Mesodermal cell (in vitro differentiated cells): ENCODE results near the gene CRYGN.
A peak's percentile ranks its signal among the peaks of the same experiment; 100 is the strongest.

Source experiments
- H3K27ac ChIP-seq: 2 replicates; pipeline ENCODE4 v1.7.0; 2013; ENCODE audit warnings: mild to moderate bottlenecking, low read depth, low read length, moderate library complexity; ENCODE audit not compliant: severe bottlenecking
- H3K36me3 ChIP-seq: 2 replicates; pipeline ENCODE4 v1.7.1; 2013; ENCODE audit warnings: mild to moderate bottlenecking, low read length, moderate library complexity; ENCODE audit not compliant: control insufficient read depth, insufficient read depth
- H3K4me1 ChIP-seq: one replicate; pipeline ENCODE4 v1.7.1; 2013; ENCODE audit warnings: mild to moderate bottlenecking, low read length; ENCODE audit not compliant: insufficient read depth, control insufficient read depth, poor library complexity, severe bottlenecking
- H3K4me3 ChIP-seq: 2 replicates; pipeline ENCODE4 v1.7.0; 2013; ENCODE audit warnings: low read length, control low read depth, mild to moderate bottlenecking; ENCODE audit not compliant: insufficient read depth, poor library complexity, severe bottlenecking; ENCODE audit errors: extremely low read depth
- H3K9me3 ChIP-seq: 2 replicates; pipeline ENCODE4 v1.7.1; 2013; ENCODE audit warnings: mild to moderate bottlenecking, low read length, moderate library complexity; ENCODE audit not compliant: control insufficient read depth
- WGBS, 2 experiments: methylation state at CpG; one replicate each; pipeline ENCODE4 v1.1.5; 2013; ENCODE audit warnings: missing lambda C conversion rate in 2 of 2; ENCODE audit not compliant: insufficient coverage in 2 of 2; 5-methylcytosine and 5-hydroxymethylcytosine counted together

CRYGN gene

DNA sequence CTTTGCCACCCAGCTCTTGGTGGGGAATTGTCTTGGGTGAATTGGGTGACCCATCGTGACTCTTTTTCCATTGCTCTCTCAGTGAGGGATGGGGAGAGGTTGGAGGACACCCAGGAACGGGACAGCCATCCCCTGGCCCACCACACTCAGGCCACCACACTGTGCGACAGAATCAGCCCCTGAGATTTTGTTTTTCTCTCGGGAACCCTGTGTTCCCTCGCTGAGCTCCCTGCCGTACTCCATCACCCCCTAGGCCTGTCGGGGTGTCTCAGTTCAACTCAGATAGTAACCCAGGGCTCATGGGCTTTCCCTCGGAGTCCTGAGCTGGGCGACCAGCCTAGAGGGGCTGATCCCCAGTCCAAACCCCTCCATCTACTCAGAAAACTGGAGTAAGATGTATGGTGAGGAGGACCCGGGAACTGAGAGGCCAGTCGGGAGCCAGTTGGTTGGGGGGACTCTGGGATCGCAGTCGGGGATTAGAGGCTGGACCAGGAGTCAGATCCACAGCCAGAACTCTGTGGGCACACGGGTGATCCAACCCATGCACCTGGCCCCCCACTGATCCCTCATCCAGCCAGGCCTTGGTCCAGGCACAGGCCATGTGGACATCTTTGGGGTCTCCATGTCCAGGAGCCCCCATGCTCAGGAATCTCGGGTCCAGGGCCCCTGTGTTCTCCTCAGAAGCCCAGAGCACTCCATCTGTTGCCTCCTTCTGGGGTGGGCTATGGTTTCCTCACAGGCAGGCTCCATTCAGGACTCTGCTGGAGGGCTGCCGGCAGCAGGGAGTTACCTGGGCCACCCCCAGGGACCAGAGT is 9.3 kb downstream of the CRYGN start:
- Histone ChIP-seq H3K27ac (no peak overlapping the region), H3K4me1 (peaks cover 42% of the 10 kb centered on the region), H3K4me3 (no peak overlapping the region), H3K36me3 (no peaks in the 10 kb centered on the region), H3K9me3 (no peaks in the 10 kb centered on the region)
- 92 to 96% methylated on average over 11 to 15 of the region's 16 CpGs for WGBS, 2 experiments

DNA sequence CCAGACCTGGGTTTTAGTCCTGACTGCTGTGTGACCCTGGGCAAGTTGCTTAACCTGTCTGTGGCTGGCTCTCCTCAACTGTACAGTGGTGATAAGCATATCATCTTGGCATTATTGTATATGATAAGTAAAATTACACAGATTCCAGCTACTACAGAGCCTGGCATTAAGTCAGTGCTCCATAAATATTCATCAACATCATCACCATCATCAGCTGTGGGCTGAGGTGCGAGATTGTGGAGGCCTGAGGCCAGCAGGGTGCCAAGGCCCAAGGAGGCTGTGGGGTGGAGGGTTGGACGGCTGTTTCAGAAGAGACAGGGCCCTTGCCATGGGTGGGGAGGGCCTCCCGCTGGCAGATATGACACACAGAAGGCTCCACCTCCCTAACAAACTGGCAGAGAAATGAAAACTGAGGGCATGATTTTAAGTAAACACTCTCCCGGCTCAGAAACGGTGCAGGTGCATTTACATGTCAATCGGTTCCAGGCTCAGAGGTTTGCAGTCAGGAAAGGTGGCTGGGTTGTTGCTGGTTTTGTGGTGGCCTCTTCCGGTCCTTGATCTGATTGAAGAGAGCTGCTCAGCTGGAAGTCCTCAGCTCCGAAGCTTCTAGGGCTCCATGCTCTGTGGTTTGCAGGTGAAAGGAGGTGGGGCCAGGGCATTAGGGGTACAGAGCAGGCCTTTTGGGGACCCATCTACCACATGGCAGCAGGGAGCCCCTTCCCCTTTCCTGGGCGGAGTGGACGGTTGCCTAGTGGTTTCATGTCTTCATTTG is 10.2 kb downstream of the CRYGN start:
- Histone ChIP-seq H3K36me3 (no peaks in the 10 kb centered on the region), H3K4me1 (peaks cover 42% of the 10 kb centered on the region), H3K4me3 (no peak overlapping the region), H3K27ac (peak overlapping the region; percentile 95), H3K9me3 (no peaks in the 10 kb centered on the region)
- 46 to 52% methylated on average over 5 of the region's 10 CpGs for WGBS, 2 experiments

DNA sequence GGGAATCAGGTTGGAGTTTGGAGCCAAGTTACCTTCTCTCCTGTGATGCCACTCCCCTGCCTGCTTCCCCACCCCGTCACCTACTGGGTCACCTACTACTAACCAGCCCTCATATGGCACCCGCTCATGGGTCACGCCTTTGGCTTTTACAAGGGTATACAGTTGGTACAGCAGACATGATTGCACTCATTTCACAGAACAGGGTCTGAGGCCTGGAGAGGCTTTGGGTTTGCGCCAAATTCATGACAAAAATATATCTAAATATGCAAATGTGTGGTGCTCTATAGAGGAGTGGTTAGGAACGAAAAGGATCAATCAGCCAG is 10.7 kb downstream of the CRYGN start:
- Histone ChIP-seq H3K4me1 (peaks cover 42% of the 10 kb centered on the region), H3K27ac (peak overlapping the region; percentile 95)
- 100% methylated on average over 3 to 4 of the region's 5 CpGs for WGBS, 2 experiments

DNA sequence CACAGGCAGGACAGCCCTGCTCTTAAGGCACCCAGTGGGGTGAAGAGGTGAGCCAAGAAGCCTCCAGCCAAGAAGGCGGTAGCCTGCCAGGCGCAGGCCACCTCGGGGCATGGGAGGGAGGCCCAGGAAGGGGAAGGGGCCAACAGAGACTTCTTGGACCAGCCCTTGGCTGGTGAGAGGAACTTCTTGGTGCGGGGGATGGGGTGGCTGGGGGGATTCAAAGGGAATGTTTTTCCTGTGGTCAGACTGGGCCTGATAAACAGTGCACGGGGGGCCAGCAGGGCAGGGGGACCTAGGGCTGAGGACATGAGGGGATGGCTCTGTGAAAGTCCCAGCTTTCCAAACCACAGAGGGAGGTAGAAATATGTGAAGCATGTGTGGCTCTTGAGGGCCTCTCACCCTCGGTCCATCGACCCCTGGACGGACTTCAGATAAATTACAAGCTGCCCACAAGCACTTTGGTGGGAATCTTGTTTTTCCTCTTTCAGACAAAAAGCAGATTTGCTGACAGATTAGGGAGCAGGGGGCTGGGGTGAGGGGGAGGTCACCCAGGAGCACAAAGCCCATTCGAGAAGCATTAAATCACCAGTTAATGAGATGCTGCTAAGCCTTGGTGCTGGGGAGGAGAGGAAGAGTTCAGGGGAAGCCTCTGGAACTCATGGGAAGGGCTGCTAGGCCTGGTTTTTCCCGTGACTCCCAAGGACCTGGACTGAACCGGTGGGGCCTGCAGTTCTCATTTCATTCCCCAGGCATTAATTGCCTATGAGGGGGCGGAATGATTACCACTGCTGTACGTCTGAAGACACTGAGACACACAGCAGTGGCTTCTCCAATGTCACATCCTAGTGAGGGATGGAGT is 11.3 kb downstream of the CRYGN start:
- Histone ChIP-seq H3K4me3 (no peak overlapping the region), H3K4me1 (peaks cover 42% of the 10 kb centered on the region), H3K9me3 (no peaks in the 10 kb centered on the region), H3K27ac (peak overlapping the region; percentile 95), H3K36me3 (no peaks in the 10 kb centered on the region)
- WGBS, 2 experiments: 35 to 51% methylated on average over 7 to 8 of the region's 13 CpGs

More for the DNA sequence above, 10.7 kb downstream of the CRYGN start:
- Histone ChIP-seq H3K9me3 (no peaks in the 10 kb centered on the region), H3K36me3 (no peaks in the 10 kb centered on the region), H3K4me3 (no peak overlapping the region)

DNA sequence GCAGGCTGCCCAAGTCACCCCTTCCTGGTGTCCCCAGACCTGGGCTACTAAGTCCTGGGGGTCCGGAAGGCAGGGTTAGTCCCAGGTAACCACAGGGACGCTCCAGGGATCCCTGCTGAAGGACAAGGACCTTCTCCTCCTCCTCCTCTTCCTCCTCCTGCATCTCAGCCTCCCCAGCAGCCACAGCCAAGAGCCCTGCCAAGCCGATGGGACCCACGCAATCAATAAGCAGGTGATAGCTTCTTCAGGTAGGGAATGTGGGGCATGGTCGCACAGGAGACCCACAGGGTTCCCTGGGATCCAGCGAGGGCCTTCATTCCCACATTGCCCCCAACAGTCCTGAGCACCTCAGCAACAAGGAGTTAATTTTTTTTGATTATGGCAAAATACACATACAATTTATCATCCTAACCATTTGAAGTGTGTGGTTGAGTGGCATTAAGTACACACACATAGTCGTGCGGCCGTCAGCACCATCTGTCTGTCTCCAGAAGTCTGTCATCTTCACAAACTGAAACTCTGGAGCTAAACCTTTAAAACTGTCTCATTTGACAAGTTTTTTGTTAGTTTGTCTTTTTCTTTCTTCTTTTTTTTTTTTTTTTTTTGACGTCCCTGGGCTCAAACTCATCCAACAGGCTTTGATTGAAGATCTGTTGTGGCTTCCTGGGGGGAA is 12.1 kb downstream of the CRYGN start:
- WGBS, 2 experiments: 85 to 100% methylated on average over 4 to 5 of the region's 10 CpGs
- Histone ChIP-seq H3K4me1 (peaks cover 45% of the 10 kb centered on the region), H3K4me3 (no peak overlapping the region), H3K36me3 (no peaks in the 10 kb centered on the region), H3K9me3 (no peaks in the 10 kb centered on the region), H3K27ac (peak overlapping the region; percentile 95)

DNA sequence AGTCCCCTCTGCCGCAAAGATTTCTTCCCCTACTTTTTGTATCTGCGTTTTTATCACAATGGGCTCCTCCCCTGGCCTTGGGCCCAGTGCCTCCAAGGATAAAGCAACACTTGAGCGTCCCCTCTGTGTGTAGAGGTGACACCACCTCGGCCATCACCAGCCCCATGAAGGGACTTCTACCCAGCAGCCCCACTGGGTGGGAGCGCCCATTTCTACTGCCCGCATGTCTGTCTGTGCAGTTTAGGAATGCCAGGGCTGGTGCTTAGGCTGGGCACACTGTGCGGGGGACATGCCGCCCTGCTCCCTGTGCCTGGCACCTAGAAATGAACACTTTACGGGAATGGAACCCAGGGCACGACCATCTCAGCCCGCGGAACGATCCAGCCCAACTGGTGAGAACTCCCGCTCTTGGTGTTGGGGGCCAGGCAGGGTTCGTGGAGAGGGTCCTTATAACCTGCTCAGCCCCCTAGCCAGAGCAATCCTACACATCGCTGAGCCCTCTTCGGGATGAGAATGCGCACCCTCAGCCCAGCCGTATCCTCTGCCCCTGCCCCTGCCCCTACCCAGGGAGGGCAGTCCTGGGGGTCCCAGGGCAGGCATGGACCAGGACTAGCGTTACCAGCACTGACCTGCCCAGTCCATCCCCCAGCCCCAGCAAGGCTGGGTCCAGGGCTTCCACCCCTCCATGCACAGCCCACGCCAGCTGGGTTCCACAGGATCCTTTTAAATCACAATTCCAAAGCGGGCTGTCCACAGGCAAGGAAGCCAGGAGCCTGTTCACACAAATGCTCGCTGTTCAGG is 12.8 kb downstream of the CRYGN start:
- WGBS, 2 experiments: 94 to 95% methylated on average over 16 to 23 of the region's 23 CpGs
- peaks cover 3% of the 10 kb centered on the region for H3K9me3 ChIP-seq
- H3K27ac ChIP-seq: no peak overlapping the region
- peaks cover 45% of the 10 kb centered on the region for H3K4me1 ChIP-seq
- H3K4me3 ChIP-seq: no peak overlapping the region
- H3K36me3 ChIP-seq: no peaks in the 10 kb centered on the region

DNA sequence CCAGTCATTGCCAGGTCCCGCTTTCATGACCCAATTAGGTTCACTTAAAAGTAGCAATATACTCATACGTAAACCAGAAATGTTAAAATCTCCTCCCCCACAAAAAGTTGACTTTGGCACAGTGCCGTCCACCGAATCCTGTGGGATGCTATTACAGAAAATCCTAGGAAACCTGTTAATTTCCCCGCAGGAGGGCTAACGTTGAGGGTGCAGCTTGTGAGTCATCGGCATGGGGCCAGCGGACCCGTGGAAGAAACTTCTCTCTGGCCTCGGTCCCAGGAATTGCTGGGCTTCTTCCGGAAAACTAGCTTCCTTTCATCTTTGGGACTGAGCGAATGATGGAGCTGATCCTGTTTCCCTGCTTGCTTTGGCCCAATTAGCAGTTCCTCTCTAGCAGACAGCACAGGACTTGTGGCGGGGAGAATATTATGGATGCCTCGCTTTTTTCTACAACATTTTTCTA is 13.5 kb downstream of the CRYGN start:
- H3K36me3 ChIP-seq: no peaks in the 10 kb centered on the region
- H3K4me1 ChIP-seq: peaks cover 45% of the 10 kb centered on the region
- no peak overlapping the region for H3K4me3 ChIP-seq
- H3K9me3 ChIP-seq: peaks cover 9% of the 10 kb centered on the region
- no peak overlapping the region for H3K27ac ChIP-seq
- WGBS, 2 experiments: 79 to 91% methylated on average over 13 of the region's 14 CpGs

DNA sequence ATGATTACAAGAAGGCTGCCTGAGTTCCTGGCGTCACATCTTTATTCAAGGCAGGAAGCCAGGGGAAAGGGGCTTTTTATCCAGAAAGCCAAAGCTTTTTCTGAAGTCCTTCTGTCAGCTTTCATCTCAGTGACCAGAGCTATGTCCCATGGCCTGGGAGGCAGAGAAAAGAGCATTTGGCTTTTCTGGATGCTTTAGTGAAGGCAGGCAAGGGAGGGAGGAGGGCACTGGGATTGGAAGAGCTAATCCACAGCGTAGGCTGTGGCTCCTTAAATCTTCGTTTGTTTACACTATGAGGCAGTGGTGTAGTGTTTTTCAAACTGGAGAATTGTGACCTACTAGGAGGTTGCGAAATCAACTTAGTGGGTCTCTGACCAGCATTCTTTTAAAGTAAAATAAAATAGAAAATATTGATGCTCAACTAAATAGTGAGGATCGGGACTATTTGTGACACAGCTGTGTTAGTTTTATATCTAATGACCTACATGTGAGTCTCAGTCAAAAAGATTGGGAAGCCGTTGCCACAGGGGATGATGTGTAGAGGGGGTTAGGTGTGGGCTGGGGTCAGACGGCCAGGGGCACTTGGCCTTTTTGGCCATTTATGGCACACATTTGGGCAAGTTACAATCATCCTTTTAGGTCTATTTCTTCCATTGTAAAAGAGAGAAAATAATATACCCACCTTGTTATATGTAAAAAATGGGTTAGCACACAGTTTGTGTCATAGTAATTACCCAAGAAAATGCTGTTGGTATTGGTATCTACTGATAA is 14.1 kb downstream of the CRYGN start:
- Histone ChIP-seq H3K4me3 (no peak overlapping the region), H3K36me3 (no peaks in the 10 kb centered on the region), H3K4me1 (peaks cover 45% of the 10 kb centered on the region), H3K9me3 (peaks cover 13% of the 10 kb centered on the region), H3K27ac (no peak overlapping the region)
- 80 to 81% methylated on average over 5 to 6 of the region's 7 CpGs for WGBS, 2 experiments

DNA sequence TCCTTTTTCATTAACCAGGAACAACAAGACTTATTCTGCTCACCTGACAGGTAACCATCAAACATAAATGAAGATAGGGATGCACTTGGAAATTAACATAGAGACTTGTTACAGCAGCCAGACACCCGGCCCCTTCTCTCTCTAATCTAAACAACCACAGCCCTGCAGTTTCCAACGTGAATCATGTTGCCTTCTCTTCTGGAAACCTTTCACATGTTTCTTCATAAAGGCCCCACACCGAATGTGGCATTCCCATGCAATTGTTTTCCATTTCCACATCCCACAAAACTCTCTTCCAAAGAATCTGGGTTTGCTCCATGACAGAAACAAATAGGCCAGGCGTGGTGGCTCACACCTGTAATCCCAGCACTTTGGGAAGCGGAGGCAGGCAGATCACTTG is 15.1 kb downstream of the CRYGN start:
- no peak overlapping the region for H3K27ac ChIP-seq
- peaks cover 39% of the 10 kb centered on the region for H3K4me1 ChIP-seq
- 83 to 92% methylated on average over 3 to 5 of the region's 5 CpGs for WGBS, 2 experiments
- H3K9me3 ChIP-seq: peaks cover 24% of the 10 kb centered on the region
- no peaks in the 10 kb centered on the region for H3K36me3 ChIP-seq
- no peak overlapping the region for H3K4me3 ChIP-seq
